Hepatocyte (in vitro differentiated cells): ENCODE results near the gene MYL4.
"Not testable (repeated sequence)": the region's sequence is repeated elsewhere in the genome, so short reads cannot be mapped to it uniquely, and the experiment has no call there.

Experiments used
- CTCF ChIP-seq: fragments of 200-600 bp; sonication (generic); IDR thresholded peaks from 2 replicates; pipeline ENCODE4 v1.5.1; 2016; ENCODE audit warnings: antibody characterized with exemption, mild to moderate bottlenecking; ENCODE audit not compliant: poor library complexity
- EZH2 ChIP-seq: fragments of 200-600 bp; sonication (generic); IDR thresholded peaks from 2 replicates; pipeline ENCODE4 v1.6.1; 2016; ENCODE audit warnings: antibody characterized with exemption, mild to moderate bottlenecking, borderline replicate concordance
- EZH2phosphoT487 ChIP-seq: fragments of 200-600 bp; sonication (generic); IDR thresholded peaks from one replicate; pipeline ENCODE4 v1.6.1; 2018; ENCODE audit warnings: antibody characterized with exemption, mild to moderate bottlenecking, low read depth, moderate library complexity; ENCODE audit not compliant: unreplicated experiment, severe bottlenecking

- TF ChIP-seq CTCF, EZH2, EZH2phosphoT487: not testable (repeated sequence)
Observed at GRCh38 chr17:47174823-47175222, 34.3 kb upstream of the MYL4 start.
